Fibroblast of the aortic adventitia (primary cell): ENCODE results near the gene DCHS2. TPM values are rescaled to one million over a fixed set of nuclear protein-coding genes. Genes with fewer than 3 reads are reported as not detected.

Source experiments
- DNase-seq: peaks from one replicate; pipeline ENCODE4 v3.0.0-alpha.2; 2010; ENCODE audit warnings: low read depth
- H3K4me3 ChIP-seq: 2 replicates; pipeline ENCODE4 v1.5.1; 2011; ENCODE audit warnings: low read depth, mild to moderate bottlenecking, control low read depth, low read length, moderate library complexity
- total RNA-seq: library from RNA; depleted of rRNA; stranded (reverse); fragments of >200 nt; gene quantifications from 2 replicates; pipeline ENCODE4 v1.2.3, GENCODE V29; 2012; ENCODE audit warnings: low replicate concordance
- TF ChIP-seq, protein P1 (sequence below): IDR thresholded peaks from 2 replicates; pipeline ENCODE4 v1.5.1; 2011; ENCODE audit warnings: mild to moderate bottlenecking, low read length, control low read depth, inconsistent platforms; ENCODE audit not compliant: insufficient read depth

Gene DCHS2
- total RNA-seq, 1 donor = under 0.01 TPM

DNA sequence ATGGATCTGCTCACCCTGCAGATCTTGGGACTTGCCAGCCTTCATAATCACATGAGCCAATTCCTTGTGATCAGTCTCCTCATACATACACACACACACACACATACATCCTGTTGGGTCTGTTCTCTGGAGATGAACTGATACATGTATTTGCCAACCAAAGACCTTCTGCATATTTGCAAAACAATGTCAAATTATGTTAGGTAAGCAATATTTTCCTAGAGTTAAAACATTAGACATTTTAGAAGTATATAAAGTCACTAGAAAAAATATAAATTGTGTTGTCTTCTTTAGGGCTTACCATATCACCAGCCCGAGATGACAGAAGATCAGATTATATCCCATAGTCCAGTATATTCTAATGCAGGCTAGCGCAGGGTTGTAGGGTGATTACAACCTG, 156.0 kb downstream of the DCHS2 start:
- no peak overlapping the region for H3K4me3 ChIP-seq
- TF ChIP-seq, protein P1, sequence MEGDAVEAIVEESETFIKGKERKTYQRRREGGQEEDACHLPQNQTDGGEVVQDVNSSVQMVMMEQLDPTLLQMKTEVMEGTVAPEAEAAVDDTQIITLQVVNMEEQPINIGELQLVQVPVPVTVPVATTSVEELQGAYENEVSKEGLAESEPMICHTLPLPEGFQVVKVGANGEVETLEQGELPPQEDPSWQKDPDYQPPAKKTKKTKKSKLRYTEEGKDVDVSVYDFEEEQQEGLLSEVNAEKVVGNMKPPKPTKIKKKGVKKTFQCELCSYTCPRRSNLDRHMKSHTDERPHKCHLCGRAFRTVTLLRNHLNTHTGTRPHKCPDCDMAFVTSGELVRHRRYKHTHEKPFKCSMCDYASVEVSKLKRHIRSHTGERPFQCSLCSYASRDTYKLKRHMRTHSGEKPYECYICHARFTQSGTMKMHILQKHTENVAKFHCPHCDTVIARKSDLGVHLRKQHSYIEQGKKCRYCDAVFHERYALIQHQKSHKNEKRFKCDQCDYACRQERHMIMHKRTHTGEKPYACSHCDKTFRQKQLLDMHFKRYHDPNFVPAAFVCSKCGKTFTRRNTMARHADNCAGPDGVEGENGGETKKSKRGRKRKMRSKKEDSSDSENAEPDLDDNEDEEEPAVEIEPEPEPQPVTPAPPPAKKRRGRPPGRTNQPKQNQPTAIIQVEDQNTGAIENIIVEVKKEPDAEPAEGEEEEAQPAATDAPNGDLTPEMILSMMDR = no peak
- DNase-seq = no peak

DNA sequence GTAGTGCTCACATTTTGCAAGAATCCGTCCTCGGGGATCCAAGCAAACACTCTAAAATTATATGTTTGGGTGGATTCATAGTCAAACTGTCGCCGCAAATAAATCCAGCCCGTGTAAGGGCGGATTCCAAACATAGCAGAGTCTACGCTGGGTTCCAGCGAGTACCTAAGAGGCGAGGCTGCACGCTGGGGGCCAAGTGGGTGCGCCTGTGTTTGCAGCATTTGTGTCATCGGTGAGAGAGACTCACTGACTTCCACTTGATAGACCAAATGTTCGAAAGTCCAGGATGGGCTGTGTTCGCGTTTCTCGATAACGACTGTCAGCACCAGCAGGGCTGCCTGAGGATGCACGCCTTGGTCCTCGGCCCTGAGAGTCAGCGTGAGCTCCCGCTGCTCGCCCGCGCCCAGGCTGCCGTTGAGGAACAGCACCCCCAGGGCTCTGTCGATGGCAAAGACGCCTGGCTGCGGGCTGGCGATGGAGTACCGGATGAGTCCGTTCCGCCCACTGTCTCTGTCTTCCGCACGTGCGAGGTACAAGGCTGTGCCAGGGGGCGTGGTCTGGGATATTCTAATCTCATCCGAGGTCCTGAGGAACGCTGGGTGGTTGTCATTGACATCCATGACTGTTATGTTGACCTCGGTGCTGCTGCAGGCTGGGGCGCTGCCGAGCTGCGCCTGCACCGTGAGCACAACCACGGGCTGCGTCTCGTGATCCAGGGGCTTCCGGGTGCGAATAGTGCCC, 158.7 kb downstream of the DCHS2 start:
- H3K4me3 ChIP-seq = no peak overlapping the region
- DNase-seq = no peak
- TF ChIP-seq, protein P1 = no peak

DNA sequence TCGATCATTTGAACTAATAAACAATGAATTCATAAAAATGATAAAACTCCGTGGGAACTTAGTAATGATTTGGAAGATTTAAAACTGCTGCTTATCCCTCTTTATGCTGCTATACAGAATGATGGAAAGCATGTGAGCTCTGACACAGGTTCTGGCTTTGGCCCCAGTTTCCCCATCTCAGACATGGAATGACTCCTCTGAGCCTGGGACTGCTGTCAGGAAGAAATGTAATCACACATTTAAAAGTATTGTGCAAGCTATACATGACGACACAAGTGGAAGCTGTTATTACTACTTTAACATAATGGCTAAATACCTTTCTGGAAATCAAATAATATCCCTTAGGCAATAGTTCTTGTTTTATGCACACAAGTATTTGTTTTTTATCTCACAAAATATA, 161.7 kb downstream of the DCHS2 start:
- no peak overlapping the region for H3K4me3 ChIP-seq
- DNase-seq = peak; percentile 65

DNA sequence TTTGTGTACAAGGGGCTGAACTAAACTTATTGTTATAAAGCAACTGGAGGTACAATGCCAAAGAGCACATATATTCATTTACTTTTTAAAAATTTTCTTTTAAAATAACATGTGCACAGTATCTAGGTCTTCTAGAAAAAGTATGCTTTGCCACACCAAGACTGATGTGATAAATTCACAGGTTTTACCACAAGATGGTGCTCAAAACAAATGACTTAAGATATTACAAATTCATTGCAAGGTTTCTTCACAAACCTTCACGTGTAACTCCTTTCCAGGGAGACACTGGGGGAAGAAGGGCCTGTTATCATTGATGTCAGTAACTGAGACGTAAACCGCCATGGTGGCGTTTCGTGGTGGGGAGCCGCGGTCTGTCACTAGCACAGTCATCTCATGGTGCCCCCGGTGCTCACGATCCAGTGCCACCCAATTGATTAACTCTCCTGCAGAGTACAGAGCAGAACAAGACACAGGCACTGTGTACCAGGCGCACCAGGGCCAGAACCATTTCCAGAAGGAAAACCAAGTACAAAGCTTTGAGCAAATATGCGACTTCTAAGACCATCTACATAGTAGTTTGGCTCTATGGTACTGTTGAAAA, 162.2 kb downstream of the DCHS2 start:
- DNase-seq = peak; percentile 44
- TF ChIP-seq, protein P1 = peak; percentile 36
- H3K4me3 ChIP-seq = no peak overlapping the region

More for the DNA sequence above, 161.7 kb downstream of the DCHS2 start:
- TF ChIP-seq, protein P1 = no peak

- H3K4me3 ChIP-seq = no peak overlapping the region
- TF ChIP-seq, protein P1 = no peak
- DNase-seq = no peak
Measured at GRCh38 chr4:154328030-154328429, 163.6 kb downstream of the DCHS2 start.

DNA sequence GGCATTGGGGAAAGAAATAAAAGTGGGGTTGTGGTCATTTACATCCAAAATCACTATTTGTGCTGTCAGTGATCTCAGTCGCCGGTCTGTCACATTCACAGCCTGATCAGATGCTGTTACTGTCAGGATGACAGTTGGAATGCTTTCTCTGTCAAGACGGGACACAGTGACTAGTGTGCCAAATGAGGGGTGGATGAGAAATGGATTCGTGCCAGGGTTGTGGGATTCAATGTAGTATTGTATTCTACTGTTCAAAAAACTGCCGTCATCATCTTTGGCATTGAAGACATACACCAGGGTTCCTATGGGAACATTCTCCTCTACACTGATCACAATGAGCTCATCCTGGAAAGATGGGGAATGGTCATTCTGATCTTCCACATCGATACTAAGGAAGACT, 171.1 kb downstream of the DCHS2 start:
- TF ChIP-seq, protein P1 = no peak
- H3K4me3 ChIP-seq = no peak overlapping the region
- no peak for DNase-seq
